HG03457 (cell line): ENCODE data around the gene LPCAT1.

Experiments used
- ATAC-seq: cut with Tn5 transposase; IDR thresholded peaks from one replicate; pipeline ENCODE4 v1.9.1; 2021; ENCODE audit warnings: moderate number of reproducible peaks; ENCODE audit not compliant: unreplicated experiment

The LPCAT1 gene

GRCh38 chr5:1446602-1447343, 77.0 kb downstream of the LPCAT1 start:
- no peak for ATAC-seq

GRCh38 chr5:1445689-1446601, 77.8 kb downstream of the LPCAT1 start:
- ATAC-seq, result no peak

- no peak for ATAC-seq
These were observed 78.5 kb downstream of the LPCAT1 start, which contains the start of gene SLC6A3 for GRCh38 chr5:1445313-1445688. Gene SLC6A3, minus strand, starts transcription at chr5:1445440. Its CDS starts 2,243 bp downstream, at chr5:1443197.

- ATAC-seq, result no peak
These were observed 79.2 kb downstream of the LPCAT1 start for GRCh38 chr5:1444361-1445189.

GRCh38 chr5:1443991-1444360, 79.8 kb downstream of the LPCAT1 start:
- no peak for ATAC-seq

GRCh38 chr5:1443171-1443570, 80.6 kb downstream of the LPCAT1 start:
- ATAC-seq, result no peak

GRCh38 chr5:1442222-1443145, 81.3 kb downstream of the LPCAT1 start:
- ATAC-seq, result no peak

GRCh38 chr5:1441166-1441865, 82.4 kb downstream of the LPCAT1 start:
- no peak for ATAC-seq

- no peak for ATAC-seq
These were observed 83.7 kb downstream of the LPCAT1 start for GRCh38 chr5:1440098-1440493.

GRCh38 chr5:1439388-1440097, 84.2 kb downstream of the LPCAT1 start:
- no peak for ATAC-seq

GRCh38 chr5:1438871-1439270, 84.9 kb downstream of the LPCAT1 start:
- ATAC-seq, result no peak

- ATAC-seq, result no peak
These were observed 85.7 kb downstream of the LPCAT1 start for GRCh38 chr5:1437876-1438559.

GRCh38 chr5:1437226-1437829, 86.4 kb downstream of the LPCAT1 start:
- ATAC-seq, result no peak

GRCh38 chr5:1436681-1437080, 87.1 kb downstream of the LPCAT1 start:
- ATAC-seq, result no peak

- no peak for ATAC-seq
These were observed 87.7 kb downstream of the LPCAT1 start for GRCh38 chr5:1436036-1436435.

GRCh38 chr5:1435369-1435768, 88.4 kb downstream of the LPCAT1 start:
- no peak for ATAC-seq

- no peak for ATAC-seq
These were observed 91.5 kb downstream of the LPCAT1 start for GRCh38 chr5:1432296-1432695.

GRCh38 chr5:1431896-1432295, 91.9 kb downstream of the LPCAT1 start:
- no peak for ATAC-seq
